ENCODE measurements around the gene GSG1L2. TPM values are rescaled to one million over a fixed set of nuclear protein-coding genes. Genes with fewer than 3 reads are reported as not detected.

The GSG1L2 gene
- total RNA-seq, 2 experiments from 2014 or later: not detected

DNA sequence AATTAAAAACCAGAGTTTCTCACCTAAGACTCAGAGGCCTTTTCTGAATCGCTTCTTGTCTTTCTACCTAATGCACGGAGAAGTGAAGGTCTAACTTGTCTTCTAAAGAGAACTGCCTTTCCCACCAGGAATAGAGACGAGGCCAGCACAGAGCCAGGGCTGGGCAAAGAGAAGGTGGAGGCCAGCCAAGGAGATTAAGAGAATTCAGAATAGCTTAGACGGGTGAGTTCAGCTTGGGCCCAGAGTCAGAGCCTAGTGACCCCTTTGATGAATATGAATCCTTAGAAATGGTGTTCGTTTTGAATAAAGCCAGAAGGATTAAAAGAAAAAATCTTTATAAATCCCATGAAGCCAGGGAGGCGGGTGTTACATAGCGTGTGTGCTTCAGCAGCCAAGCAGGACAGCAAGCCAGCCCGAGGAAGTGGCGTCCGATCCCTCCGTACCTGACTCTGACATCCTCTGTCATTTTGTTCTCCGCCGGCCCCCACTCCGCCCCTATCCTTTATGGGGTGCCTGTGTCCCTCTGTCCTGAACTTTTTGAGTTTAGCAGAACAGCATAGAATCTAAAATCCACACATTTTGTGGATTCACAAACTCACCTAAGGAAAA lies 7.4 kb downstream of the GSG1L2 start:
- no peak for DNase-seq
- ChIA-PET POLR2A (no interaction called here), CTCF (no interaction called here)
- Mint-ChIP-seq H3K27me3 (no peaks in the 10 kb centered on the region), H3K9me3 (peaks cover 5% of the 10 kb centered on the region), H3K36me3 (ENCODE audit: low read depth) (no peaks in the 10 kb centered on the region), H3K27ac (no peak overlapping the region), H3K4me3 (no peak overlapping the region), H3K4me1 (no peaks in the 10 kb centered on the region)

DNA sequence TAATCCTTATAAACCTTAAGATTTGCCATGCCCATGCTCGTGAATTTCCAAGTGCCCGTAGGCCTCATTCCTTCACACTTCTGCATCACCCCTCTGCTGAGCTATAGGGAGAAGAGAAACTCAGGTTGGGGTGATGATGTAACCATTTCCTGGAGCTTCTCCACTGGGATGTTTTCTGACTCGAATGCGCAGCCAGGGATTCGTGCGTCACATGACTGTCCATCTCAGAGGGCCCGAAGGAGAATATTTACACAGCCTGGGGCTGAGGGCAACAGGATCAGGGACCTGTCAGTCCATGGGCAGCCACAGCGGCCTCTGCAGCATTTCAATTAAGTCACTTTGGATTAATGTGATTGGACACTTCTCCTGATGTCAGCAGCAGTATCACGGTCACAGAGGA lies 8.7 kb downstream of the GSG1L2 start:
- no peaks in the 10 kb centered on the region for H3K4me1 Mint-ChIP-seq
- H3K9me3 Mint-ChIP-seq: peaks cover 5% of the 10 kb centered on the region

GRCh38 chr17:9811537-9811936 lies 10.3 kb downstream of the GSG1L2 start:
- Mint-ChIP-seq H3K4me1 (no peaks in the 10 kb centered on the region), H3K4me3 (no peak overlapping the region), H3K9me3 (peaks cover 4% of the 10 kb centered on the region), H3K27me3 (no peaks in the 10 kb centered on the region), H3K36me3 (ENCODE audit: low read depth) (no peaks in the 10 kb centered on the region), H3K27ac (no peak overlapping the region)
- DNase-seq: no peak
- ChIA-PET CTCF (no interaction called here), POLR2A (no interaction called here)

More for the DNA sequence above, 8.7 kb downstream of the GSG1L2 start:
- Mint-ChIP-seq H3K36me3 (ENCODE audit: low read depth) (no peaks in the 10 kb centered on the region), H3K4me3 (no peak overlapping the region), H3K27ac (no peak overlapping the region), H3K27me3 (no peaks in the 10 kb centered on the region)
- ChIA-PET POLR2A (no interaction called here), CTCF (no interaction called here)
- no peak for DNase-seq

- DNase-seq: no peak
- no peaks in the 10 kb centered on the region for H3K27me3 Mint-ChIP-seq
- no peaks in the 10 kb centered on the region for H3K36me3 Mint-ChIP-seq (ENCODE audit: low read depth)
- H3K9me3 Mint-ChIP-seq: no peaks in the 10 kb centered on the region
- no peaks in the 10 kb centered on the region for H3K4me1 Mint-ChIP-seq
- no peak overlapping the region for H3K4me3 Mint-ChIP-seq
- H3K27ac Mint-ChIP-seq: no peak overlapping the region
- POLR2A ChIA-PET: no interaction called here
- CTCF ChIA-PET: no interaction called here
These were observed 10.8 kb downstream of the GSG1L2 start for GRCh38 chr17:9811086-9811485.

GRCh38 chr17:9810100-9810949 lies 11.6 kb downstream of the GSG1L2 start:
- no peaks in the 10 kb centered on the region for H3K4me1 Mint-ChIP-seq
- no peaks in the 10 kb centered on the region for H3K27me3 Mint-ChIP-seq
- no peaks in the 10 kb centered on the region for H3K36me3 Mint-ChIP-seq (ENCODE audit: low read depth)
- ChIA-PET POLR2A (no interaction called here), CTCF (no interaction called here)
- H3K27ac Mint-ChIP-seq: no peak overlapping the region
- H3K4me3 Mint-ChIP-seq: no peak overlapping the region
- H3K9me3 Mint-ChIP-seq: no peaks in the 10 kb centered on the region
- no peak for DNase-seq

- ChIA-PET POLR2A (no interaction called here), CTCF (no interaction called here)
- H3K4me3 Mint-ChIP-seq: no peak overlapping the region
- H3K27ac Mint-ChIP-seq: no peak overlapping the region
- H3K9me3 Mint-ChIP-seq: no peaks in the 10 kb centered on the region
- no peak for DNase-seq
- no peaks in the 10 kb centered on the region for H3K4me1 Mint-ChIP-seq
- H3K36me3 Mint-ChIP-seq (ENCODE audit: low read depth): no peaks in the 10 kb centered on the region
- H3K27me3 Mint-ChIP-seq: no peaks in the 10 kb centered on the region
These were observed 12.5 kb downstream of the GSG1L2 start for GRCh38 chr17:9809409-9809808.

GRCh38 chr17:9806699-9807098 lies 15.2 kb downstream of the GSG1L2 start:
- no peaks in the 10 kb centered on the region for H3K4me1 Mint-ChIP-seq
- no peaks in the 10 kb centered on the region for H3K36me3 Mint-ChIP-seq (ENCODE audit: low read depth)
- H3K27me3 Mint-ChIP-seq: no peaks in the 10 kb centered on the region
- H3K27ac Mint-ChIP-seq: no peak overlapping the region
- ChIA-PET POLR2A (no interaction called here), CTCF (no interaction called here)
- DNase-seq: no peak
- H3K9me3 Mint-ChIP-seq: no peaks in the 10 kb centered on the region
- H3K4me3 Mint-ChIP-seq: no peak overlapping the region

DNA sequence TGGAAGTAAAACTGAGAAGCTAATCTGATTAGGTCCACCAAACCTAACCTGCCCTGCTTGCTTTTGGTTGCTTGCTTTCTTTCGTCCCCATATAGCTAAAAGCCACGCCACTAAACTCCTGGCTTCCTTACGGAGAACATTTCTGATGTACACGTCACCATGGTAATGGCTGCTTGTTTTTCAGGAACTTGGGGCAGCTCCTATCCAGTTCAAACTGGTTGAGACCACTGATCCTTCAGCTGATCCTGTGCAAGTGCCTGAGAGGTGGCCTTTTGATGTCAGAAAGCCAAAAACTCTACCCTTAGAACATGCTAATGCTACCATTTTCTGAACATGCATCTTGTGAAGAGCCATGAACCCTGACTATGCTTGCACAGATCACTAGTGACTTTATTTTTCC lies 16.1 kb downstream of the GSG1L2 start:
- ChIA-PET CTCF (no interaction called here), POLR2A (no interaction called here)
- Mint-ChIP-seq H3K4me3 (no peak overlapping the region), H3K27me3 (no peaks in the 10 kb centered on the region), H3K4me1 (no peaks in the 10 kb centered on the region), H3K36me3 (ENCODE audit: low read depth) (no peaks in the 10 kb centered on the region), H3K9me3 (no peaks in the 10 kb centered on the region), H3K27ac (no peak overlapping the region)
- DNase-seq: no peak

DNA sequence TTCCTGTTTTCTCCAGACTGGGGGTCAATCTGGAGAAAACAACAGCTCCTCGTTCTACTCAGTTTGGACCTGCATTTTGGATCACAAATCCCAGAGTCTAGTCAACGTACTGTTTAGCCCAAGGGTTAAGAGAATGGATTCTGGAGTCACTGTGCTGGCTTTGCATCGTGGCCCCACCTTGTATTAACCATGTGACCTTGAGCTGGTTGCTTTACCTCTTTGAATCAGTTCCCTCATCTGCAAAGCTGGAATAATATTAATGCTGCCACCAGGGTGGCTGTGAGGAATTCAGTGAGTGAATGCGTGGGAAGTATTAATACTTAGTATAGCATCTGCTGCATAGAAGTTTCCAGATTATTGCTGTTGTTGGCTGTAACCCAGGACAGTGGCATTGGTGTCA lies 19.2 kb downstream of the GSG1L2 start:
- ChIA-PET POLR2A (no interaction called here), CTCF (no interaction called here)
- Mint-ChIP-seq H3K27me3 (no peaks in the 10 kb centered on the region), H3K4me1 (no peaks in the 10 kb centered on the region), H3K27ac (no peak overlapping the region), H3K36me3 (ENCODE audit: low read depth) (no peaks in the 10 kb centered on the region), H3K9me3 (no peaks in the 10 kb centered on the region), H3K4me3 (no peak overlapping the region)
- no peak for DNase-seq

GRCh38 chr17:9802294-9802693 lies 19.6 kb downstream of the GSG1L2 start:
- no peak overlapping the region for H3K4me3 Mint-ChIP-seq
- CTCF ChIA-PET: no interaction called here
- no peak overlapping the region for H3K27ac Mint-ChIP-seq
- no peaks in the 10 kb centered on the region for H3K27me3 Mint-ChIP-seq
- no peaks in the 10 kb centered on the region for H3K36me3 Mint-ChIP-seq (ENCODE audit: low read depth)
- H3K9me3 Mint-ChIP-seq: no peaks in the 10 kb centered on the region
- no peaks in the 10 kb centered on the region for H3K4me1 Mint-ChIP-seq
- no peak for DNase-seq
- POLR2A ChIA-PET: no interaction called here

GRCh38 chr17:9801505-9801904 lies 20.4 kb downstream of the GSG1L2 start:
- Mint-ChIP-seq H3K36me3 (ENCODE audit: low read depth) (no peaks in the 10 kb centered on the region), H3K4me1 (no peaks in the 10 kb centered on the region), H3K27me3 (no peaks in the 10 kb centered on the region), H3K9me3 (no peaks in the 10 kb centered on the region), H3K4me3 (no peak overlapping the region), H3K27ac (no peak overlapping the region)
- CTCF ChIA-PET: no interaction called here
- POLR2A ChIA-PET: no interaction called here
- no peak for DNase-seq

DNA sequence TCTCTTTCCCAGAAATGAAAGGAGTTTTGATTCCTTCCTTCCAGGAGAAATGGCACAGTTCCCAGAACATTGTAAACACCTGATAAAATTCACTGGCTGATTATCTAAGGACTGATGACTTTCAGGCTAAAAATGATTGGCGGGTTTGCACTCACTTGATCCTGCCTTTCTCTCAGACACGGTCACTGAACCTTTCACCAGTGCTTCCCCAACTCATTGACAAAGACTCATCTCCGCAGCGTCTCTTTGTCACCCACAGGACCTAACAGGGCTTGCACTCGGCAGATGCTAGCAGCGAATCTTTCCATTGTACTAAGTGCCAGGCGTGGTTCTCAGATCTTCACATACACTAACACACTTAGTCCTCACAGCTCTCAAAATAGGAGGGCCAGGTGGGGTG lies 23.2 kb downstream of the GSG1L2 start:
- ChIA-PET CTCF (no interaction called here), POLR2A (no interaction called here)
- no peak for DNase-seq
- Mint-ChIP-seq H3K27me3 (no peaks in the 10 kb centered on the region), H3K27ac (no peak overlapping the region), H3K9me3 (no peaks in the 10 kb centered on the region), H3K4me3 (no peak overlapping the region), H3K4me1 (no peaks in the 10 kb centered on the region), H3K36me3 (ENCODE audit: low read depth) (no peaks in the 10 kb centered on the region)

DNA sequence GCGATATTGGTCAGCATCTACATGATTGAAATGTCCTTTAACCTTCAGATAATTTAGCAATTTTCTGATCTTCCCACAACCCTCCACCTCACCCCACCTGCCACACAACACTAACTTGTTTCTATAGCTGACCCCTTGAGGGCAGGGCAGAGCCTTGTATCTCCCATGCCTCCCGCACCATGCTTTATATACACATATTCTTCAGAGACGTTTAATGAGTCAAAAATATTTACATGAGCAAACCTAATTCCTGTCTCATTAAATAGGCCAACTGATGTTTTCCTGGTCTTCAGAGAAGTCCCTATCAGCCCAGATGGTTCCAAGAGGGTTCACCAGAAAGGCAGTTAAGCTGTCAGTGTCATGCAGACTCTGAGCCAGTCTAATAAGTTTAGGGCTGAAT lies 23.9 kb downstream of the GSG1L2 start:
- ChIA-PET CTCF (no interaction called here), POLR2A (no interaction called here)
- Mint-ChIP-seq H3K9me3 (no peaks in the 10 kb centered on the region), H3K36me3 (ENCODE audit: low read depth) (no peaks in the 10 kb centered on the region), H3K4me3 (no peak overlapping the region), H3K27me3 (no peaks in the 10 kb centered on the region), H3K27ac (no peak overlapping the region), H3K4me1 (no peaks in the 10 kb centered on the region)
- DNase-seq: no peak

DNA sequence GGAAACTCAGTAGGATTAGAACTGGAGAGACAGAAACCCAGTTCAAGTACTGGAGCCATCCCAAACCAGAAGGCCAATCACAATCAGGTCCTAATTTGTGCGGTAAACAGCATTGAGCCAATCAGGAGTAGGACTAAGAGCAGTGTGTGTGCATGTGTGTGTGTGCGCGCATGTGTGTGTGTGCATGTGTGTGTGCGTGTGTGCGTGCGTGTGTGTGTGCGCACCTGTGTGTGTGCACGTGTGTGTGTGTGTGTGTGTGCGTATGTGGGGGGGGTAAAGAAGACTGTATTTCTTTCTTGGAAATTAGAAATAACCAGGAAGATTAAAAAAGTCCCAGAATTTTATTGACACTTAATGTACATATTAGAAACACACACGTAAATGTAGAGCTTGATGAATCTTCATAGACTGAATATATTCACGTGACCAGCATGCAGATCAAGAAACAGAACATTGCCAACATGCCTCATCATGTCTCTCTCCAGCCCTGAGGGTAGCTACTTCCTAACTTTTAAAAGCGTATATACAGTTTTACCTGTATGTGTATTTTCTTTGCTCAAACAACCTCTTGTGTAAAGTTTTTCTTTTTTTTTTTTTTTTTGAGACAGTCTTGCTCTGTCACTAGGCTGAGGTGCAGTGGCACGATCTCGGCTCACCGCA lies 29.6 kb downstream of the GSG1L2 start:
- H3K9me3 Mint-ChIP-seq: no peaks in the 10 kb centered on the region
- no peaks in the 10 kb centered on the region for H3K36me3 Mint-ChIP-seq (ENCODE audit: low read depth)
- DNase-seq: no peak
- ChIA-PET POLR2A (no interaction called here), CTCF (interaction anchor here (0.6 kb wide), 1 partner anchor 76 kb away, joined by 3 read pairs; no protein-coding TSS in a partner anchor)
- H3K27me3 Mint-ChIP-seq: no peaks in the 10 kb centered on the region
- no peaks in the 10 kb centered on the region for H3K4me1 Mint-ChIP-seq
- no peak overlapping the region for H3K4me3 Mint-ChIP-seq
- H3K27ac Mint-ChIP-seq: no peak overlapping the region

All from activated CD4-positive, alpha-beta memory T cell treated with anti-CD3 and anti-CD28 coated beads, Interleukin-2, amount 10 ng/mL, durations not matched to agents 7 days and 5 days (primary cell).